NCI-H2107 treated with DMSO at 0.1 percent for 48 hours (cell line): ENCODE measurements around the gene ASGR1.
"Not testable (repeated sequence)": the region's sequence is repeated elsewhere in the genome, so short reads cannot be mapped to it uniquely, and the experiment has no call there.

Experiments
- DNase-seq: peaks from one replicate; lab custom pipeline; 2025; ENCODE audit not compliant: unreplicated experiment; lab: John Stamatoyannopoulos, UW

Gene ASGR1

DNA sequence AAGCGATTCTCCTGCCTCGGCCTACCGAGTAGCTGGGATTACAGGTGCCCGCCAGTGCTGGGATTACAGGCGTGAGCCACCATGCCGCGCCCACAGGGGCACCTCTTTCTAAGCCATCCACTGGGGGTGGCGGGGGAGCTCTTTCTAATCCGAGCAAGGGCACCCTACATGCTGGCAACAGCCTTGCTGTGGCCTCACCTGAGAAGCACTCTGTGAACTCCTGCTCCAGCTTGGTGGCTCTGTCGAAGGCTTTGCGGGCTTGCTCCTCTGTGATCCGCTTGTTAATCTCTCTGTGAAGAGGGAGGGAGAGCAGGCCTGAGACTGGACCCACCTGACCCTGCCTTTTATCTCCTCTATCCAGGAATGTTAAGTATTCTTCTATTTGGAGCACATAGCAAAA is 11.9 kb upstream of the ASGR1 start:
- DNase-seq: no peak

DNA sequence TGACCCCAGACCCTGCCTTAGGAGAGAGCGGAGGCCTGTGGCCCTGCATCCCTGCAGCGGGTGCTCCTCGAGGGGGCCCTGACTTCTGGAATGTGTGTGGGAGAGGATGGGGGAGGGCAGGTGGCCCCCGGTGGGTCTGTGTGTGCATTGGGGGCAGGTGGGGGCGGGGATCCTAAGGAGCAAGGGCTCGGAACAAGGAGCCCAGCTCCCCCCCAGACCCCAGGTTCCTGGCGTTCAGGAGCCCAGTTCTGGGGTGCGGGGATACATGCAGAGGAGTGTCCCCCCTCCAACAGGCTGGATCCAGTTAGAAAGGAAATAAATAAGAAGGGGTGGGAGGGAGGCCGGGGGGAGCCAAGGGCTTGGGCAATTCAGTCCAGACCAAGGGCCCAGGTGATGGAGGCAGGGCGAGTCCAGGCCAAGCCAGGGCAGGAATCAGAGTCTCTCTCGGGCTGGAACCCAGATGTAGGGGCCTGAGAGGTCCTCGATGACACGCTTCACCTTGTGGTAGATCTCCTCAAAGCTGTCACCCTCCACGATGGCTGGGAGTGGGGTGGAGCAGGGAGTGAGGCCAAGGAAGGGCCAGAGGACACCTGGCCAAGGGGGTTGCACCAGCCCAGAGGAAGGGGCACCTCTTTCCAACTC is 11.2 kb upstream of the ASGR1 start:
- DNase-seq: no peak

DNA sequence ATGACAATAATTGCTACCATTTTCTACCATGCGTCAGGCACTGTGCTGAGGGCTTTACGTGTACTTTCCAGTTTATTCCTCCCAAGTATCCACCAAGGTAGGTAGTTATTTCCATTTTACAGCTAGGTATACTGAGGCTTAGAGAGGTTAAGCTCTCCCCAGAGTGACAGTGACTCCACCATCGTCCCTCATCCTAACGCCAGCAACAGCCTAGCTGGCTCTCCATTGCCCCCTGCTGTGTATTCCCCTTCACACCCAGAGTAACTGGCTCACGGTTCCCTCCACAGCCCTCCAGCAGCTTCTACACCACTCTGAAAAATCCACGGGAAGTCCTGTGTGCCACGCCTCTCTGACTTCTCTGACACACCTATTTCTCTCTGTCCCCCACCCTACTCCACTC is 7.1 kb upstream of the ASGR1 start:
- no peak for DNase-seq

DNA sequence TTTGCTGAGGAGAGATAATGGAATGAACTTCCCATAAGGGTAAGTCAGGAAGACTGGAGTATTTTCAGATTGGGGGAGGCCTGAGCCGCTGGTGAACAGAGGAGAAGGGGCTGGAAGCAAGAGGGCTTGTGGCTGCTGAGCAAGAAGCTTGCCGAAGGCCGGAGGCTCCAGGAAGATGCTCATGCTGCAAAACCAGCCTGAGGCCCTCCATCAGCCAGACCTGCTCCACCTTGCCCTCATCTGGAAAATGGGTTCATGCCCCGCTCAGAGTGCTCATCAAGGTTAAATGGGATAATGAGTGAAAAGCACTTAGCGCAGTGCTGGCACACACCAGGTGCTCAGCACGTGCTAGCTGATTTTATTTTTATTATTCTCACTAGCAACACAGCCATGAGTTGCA is 5.5 kb upstream of the ASGR1 start:
- DNase-seq: no peak

DNA sequence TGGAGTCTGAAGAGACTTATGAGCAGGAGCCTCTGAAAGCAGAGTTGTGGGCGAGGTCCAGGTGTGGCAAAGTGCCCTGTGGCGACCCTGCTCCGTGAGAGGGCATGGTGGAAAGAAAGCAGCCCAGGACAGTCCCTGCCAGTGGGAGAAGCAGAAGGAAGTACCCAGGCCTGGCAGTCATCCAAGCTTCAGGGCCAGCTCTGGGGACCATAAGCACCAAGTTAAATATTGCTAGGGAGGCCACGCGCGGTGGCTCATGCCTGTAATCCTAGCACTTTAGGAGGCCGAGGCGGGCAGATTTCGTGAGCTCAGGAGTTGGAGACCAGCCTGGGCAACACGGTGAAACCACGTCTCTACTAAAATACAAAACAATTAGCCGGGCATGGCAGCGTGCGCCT is 4.9 kb upstream of the ASGR1 start:
- peak; percentile 17 for DNase-seq

DNA sequence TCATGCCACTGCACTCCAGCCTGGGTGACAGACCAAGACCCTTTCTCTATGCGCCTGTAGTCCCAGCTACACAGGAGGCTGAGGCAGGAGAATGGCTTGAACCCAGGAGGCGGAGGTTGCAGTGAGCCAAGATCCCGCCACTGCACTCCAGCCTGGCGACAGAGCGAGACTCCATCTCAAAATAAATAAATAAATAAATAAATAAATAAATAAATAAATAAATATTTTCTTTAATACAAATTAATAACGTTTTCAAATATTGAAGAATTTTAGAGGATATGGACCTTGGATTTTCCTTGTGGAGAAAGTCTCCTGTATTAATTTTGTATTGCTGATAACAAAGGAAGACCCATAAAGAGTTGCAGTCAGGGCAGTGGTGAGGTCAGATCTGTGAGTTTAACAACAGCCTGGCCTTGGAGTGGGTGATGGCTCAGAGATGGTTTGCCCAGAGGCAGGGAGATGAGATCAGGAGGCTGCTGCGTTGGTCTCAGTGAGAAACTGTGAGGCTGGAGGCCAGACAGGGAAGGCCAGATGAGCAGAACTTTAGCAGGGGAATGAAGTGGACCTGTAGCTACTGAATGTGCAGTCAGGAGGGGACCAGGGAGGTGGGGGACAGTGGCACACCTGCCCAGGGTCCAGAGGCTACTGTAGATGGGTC is 4.4 kb upstream of the ASGR1 start:
- no peak for DNase-seq

DNA sequence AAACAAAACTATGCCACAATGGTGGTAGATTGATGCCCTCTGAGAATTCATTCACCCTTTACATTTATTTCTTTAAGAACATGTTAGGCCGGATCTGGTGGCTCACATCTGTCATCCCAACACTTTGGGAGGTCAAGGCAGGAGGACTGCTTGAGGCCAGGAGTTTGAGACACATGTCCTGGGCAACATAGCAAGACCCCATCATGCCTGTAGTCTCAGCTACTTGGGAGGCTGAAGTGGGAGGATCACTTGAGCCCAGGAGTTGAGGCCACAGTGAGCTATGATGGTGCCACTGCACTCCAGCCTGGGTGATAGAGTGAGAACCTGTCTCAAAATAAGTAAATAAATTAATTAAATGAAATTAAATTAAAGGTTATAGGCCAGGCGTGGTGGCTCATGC is 2.9 kb upstream of the ASGR1 start:
- not testable (repeated sequence) for DNase-seq

DNA sequence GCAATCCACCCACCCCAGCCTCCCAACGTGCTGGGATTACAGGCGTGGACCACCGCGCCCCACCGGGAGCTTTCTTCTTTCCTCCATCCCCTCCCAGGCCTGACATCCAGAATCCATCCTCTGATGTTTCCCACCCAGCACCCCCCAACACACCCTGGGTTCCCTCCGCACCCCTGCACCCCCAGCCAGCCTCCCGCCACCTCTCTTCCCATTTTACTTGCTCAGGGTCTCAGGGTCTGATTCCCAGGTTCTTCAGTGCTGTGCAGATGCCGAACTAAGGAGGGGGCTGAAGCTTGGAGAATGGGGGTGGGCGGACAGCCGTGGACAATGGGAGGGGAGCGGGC is 225 bp downstream of the ASGR1 start:
- no peak for DNase-seq

DNA sequence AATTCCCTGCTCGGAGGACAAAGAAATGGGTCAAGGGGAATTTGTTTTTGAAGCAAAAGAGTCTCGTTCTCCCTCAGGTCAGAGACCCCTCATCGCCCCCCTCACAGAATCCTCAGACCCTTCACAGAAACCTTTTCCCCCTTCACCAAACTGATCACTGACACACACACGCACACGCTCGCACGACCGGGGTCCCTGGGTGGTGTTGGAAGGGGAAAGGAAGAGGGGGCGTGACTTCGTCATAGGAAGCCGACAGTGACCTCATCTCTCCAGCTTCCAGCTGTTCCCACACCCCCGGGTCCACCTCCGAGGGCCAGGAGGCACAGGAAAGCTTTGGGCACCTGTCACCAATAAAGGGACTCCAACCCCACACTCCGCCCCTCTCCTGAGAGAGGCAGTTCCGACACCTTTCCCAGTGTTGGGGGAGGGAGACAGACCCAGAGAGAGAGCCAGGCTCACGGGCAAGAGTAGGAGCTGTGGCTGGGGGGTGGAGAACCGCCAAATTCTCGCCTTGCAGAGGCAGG is 1.2 kb downstream of the ASGR1 start:
- peak; percentile 6 for DNase-seq

DNA sequence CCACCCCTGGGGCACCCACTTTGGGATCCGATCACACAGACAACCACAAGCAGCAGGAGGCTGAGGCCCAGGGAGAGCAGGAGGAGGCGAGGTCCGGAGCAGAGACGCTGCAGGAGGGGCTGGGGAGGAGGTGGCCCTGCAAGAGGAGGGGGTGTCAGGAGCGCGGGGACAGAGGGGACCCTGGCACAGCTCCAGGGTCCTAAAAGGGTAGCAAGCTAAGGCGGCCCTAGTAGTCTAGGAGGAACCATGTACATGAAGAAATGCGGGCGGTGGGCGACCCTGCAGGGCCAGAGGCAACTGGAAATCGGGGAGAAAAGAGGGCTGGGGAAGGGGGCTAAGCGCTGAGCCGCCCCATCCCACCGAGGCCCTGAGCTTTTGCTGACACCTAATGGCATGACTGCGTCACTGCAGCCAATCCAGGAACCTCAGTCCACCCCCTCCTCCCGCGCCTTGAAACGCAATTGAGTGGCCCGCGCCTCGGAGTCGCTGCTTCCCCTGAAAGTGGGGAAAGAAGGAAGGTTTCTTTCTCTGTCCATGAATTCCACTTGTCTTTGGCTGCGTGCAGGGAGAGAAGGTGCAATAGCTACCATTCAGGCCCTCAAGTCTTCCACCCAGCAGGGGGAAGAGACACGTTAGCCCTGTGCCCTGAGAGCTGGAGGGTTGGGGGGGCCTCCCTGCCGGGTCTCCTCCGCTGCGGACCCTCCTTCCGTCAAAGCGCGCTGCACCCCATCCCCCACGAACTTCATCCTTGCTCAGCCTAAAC is 1.8 kb downstream of the ASGR1 start:
- peak; percentile 39 for DNase-seq

DNA sequence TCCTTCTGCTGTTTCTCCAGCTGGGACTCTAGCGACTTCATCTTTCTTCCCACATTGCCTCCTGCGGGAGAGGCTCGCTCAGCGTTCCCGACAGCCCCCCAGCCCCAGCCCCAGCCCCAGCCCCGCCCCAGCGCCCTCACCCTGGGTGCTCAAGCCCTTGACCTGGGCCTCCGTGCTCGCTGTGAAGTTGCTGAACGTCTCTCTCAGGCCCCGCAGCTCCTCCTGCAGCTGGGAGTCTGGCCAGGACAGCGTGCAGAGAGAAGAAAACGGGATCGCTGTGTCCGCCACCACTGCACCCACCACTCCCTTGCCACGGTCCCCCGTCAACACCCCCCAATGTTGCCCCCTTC is 2.4 kb downstream of the ASGR1 start:
- DNase-seq: no peak

DNA sequence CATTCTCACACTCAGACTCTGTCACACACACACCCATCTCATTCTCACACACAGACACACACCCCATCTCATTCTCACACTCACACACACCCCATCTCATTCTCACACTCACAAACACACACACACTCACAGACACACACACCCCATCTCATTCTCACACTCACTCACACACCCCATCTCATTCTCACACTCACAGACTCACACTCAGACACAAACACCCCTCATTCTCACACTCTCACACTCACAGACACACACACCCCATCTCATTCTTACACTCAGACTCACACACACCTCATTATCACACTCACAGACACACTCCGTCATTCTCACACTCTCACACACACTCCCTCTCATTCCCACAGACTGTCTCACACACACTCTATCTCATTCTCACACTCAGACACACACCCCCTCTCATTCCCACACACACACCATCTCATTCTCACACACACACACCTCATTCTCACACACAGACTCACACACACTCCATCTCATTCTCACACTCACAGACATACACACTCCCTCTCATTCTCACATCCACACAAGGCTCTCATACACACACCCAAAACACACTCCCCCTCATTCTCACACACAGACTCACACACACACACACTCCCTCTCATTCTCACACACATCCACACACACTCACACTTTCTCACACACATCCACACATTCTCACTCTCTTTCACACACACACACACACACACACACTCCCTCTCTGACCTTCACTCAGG is 2.9 kb downstream of the ASGR1 start:
- no peak for DNase-seq

DNA sequence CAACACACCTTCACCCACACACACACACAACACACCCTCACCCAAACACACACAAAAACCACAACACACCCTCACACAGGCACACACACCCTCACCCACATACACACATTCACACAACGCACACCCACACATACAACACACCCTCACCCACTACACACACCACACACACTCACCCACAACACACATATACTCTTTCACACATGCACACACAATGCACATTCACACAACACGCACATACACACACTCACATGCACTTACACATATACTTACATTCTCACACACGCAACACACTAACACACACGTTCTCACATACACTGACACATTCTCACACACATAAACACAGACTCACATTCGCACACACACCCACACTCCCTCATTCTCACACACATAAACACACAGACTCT is 3.8 kb downstream of the ASGR1 start:
- no peak for DNase-seq

DNA sequence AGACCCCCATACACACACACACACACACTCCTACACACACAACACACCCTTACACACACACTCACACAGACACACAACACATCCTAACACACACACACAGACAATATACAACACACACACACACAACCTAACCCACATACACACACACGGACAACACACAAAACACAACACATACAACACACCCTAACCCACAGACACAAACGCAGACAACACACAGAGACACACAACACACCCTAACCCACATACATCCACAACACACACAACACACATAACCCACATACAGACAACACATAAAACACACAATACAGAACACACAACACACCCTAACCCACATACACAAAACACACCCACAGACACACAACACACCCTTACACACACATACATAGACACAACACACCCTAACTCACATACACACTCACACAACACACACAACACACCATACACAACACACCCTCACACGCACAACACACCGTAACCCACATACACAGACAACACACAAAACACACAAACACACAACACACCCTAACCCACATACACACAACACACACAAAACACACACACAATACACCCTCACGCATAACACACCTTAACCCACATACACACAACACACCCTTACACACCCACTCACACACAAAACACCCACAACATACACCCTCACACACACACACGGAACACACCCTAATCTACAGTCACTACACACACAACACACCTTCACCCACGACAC is 4.4 kb downstream of the ASGR1 start:
- DNase-seq: no peak

DNA sequence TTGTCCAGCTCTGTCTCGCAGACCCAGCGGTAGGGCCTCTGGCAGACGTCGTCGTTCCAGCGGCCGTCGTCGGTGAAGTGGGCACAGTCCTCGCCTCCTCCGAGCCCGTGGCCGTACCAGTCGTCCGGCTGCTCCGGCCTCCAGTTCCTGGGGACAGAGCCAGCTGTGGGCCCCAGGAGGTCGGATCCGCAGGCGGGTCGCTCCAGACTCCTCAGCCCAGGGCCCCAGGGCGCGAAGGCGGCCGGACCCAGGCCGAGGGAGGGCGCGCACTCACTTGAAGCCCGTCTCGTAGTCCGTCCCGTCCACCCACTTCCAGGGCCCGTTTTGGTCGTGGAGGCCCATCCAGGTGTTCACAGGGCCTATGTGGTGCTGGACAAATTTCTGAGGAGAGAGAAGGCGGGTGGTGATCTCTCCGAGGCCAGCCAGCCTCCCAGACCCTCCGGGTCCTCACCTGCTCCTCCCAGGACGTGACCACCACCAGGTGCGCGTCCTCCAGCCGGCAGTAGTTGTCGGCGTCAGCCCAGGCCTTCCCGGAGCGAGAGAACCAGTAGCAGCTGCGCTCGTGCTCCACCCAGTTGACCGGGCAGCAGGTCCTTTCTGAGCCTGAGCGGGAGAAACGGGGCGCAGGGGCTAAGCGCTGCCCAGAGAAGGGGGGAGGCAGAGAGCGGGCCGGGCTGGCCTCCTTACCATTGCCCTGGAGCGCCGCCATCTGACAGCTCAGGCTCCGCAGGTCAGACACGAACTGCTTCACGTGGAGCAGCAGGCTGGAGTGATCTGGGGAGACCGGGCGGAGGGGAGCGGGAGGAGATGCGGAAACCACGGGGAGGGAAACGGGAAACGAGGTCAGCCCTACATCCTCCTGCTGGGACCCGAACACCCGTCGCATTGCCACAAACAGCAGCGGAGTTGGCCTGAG is 5.2 kb downstream of the ASGR1 start:
- DNase-seq: no peak

DNA sequence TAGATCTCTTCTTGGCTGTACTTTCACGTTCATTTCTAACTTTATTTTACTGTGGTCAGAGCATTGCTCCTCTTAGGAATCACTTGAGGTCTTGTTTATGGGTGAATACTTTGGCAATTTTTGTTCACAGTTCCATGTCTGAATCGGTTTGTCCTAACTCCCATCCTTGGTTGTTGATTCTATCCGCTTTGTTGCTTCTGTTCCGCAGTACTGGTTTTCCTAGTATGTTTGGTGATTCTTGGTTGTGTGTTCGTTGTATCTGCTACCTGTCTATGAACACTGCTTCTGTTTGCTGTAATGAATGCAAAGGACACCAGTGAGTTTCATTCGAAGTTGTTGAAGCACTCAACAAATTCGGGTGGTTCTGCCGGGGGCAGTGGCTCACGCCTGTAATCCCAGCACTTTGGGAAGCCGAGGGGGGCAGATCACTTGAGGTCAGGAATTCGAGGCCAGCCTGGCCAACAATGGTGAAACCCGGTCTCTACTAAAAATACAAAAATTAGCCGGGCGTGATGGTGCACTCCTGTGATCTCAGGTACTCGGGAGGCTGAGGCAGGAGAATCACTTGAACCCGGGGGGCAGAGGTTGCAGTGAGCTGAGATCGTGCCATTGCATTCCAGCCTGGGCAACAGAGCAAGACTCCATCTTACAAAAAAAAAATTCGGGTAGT is 6.5 kb downstream of the ASGR1 start:
- DNase-seq: not testable (repeated sequence)

DNA sequence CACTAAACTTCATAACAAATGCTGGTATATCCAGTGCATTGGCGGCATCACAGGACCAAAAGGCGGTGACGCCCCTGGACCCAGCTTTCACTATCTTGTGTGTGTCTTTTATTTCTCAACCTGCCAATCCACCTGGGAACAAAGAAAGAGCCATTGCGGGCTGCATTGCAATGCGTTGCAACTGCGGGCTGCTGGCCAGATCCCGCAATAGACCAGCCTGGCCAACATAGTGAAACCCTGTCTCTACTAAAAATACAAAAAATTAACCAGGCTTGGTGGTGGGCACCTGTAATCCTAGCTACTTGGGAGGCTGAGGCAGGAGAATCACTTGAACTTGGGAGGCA is 9.6 kb downstream of the ASGR1 start:
- not testable (repeated sequence) for DNase-seq

DNA sequence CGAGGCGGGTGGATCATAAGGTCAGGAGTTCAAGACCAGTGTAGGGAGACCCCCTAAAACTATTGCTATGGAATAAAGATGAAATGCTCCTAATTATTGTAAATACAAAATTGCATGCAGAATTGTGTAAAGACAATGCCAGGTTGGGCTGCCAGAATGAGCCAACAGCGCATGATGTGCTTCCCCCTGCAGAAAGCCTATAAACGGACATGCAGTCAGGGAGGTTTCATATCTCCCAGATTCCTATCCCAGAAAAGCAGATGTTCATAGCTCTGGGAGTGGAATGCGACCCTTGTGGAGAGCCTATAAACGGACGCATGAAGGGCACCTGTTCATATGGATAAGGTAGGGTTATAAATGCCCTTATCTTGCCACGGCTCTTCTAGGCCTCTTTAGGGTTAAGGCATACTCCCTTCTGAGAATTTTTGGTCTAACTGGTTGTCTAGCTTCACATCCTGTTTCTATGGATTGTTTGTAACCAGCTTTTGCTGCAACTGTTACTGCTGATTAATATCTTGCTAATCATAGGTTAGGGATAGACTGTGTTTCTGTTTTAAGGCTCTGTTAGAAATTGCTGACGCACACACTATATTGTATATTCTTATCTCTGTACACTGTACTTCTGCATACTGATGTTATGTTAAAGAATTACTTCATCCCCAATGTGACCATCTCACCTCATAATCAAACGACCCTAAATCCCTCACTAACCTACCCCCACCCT is 10.2 kb downstream of the ASGR1 start:
- DNase-seq: not testable (repeated sequence)

DNA sequence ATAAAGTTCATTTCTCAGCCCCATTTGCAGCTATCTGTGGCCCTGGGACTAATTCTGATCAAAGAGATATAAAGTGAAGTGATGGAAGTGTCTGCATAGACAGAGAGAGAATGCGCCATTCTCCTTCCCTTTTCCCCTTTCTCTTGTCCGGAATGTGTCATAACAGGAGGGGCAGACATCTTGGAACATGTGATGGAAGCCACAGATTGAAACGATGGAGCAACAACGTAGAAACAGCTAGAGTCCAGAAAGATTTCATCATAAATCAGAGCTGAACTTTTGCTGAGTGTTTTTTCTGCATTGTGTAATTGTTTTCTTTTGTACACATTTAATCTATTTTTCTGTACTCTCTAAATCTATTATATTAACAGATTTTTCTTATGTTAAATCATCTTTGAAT is 11.3 kb downstream of the ASGR1 start:
- DNase-seq: no peak
